Left ventricle myocardium inferior (tissue), 1 donor: ENCODE measurements around the gene CALCOCO1. TPM values are rescaled to one million over a fixed set of nuclear protein-coding genes. Genes with fewer than 3 reads are reported as not detected.
A peak's percentile ranks its signal among the peaks of the same experiment; 100 is the strongest.

Source experiments
- DNase-seq: peaks from one replicate; pipeline ENCODE4 v3.0.0-alpha.2; 2020
- H3K27ac ChIP-seq: fragments of 200-600 bp; replicated peaks from 2 replicates; pipeline ENCODE4 v1.8.0; 2021
- H3K27me3 ChIP-seq: fragments of 200-600 bp; 2 replicates; pipeline ENCODE4 v1.8.0; 2021; ENCODE audit warnings: low read depth
- H3K36me3 ChIP-seq: fragments of 200-600 bp; 2 replicates; pipeline ENCODE4 v1.8.0; 2021
- H3K4me1 ChIP-seq: fragments of 200-600 bp; 2 replicates; pipeline ENCODE4 v1.8.0; 2021
- H3K4me3 ChIP-seq: fragments of 200-600 bp; 2 replicates; pipeline ENCODE4 v1.8.0; 2021; ENCODE audit warnings: mild to moderate bottlenecking, moderate library complexity
- H3K9me3 ChIP-seq: fragments of 200-600 bp; replicated peaks from 2 replicates; pipeline ENCODE4 v1.8.0; 2021
- intact Hi-C: fragments of 100-400 bp; cut with micrococcal nuclease; formaldehyde crosslinking; loops from one replicate; pipeline ENCODE4 v1.11.0; 2022
- total RNA-seq: library from RNA; stranded (reverse); fragmentation: NEBNext Ultra II Directional; extraction: Animal tissue kit (Norgen Biotek cat#: 25700); gene quantifications from one replicate; pipeline ENCODE4 v1.2.1, GENCODE V29; 2021
- TF ChIP-seq, protein P1 (sequence below): fragments of 200-600 bp; IDR thresholded peaks from 2 replicates; pipeline ENCODE4 v1.8.0; 2021; ENCODE audit warnings: antibody characterized with exemption, mild to moderate bottlenecking, borderline replicate concordance
- donor health status: DM: no; HTN: yes; CAD: no; lungs with severe emphysema.

The CALCOCO1 gene
- total RNA-seq, 1 donor from 2014 or later = 201 TPM

DNA sequence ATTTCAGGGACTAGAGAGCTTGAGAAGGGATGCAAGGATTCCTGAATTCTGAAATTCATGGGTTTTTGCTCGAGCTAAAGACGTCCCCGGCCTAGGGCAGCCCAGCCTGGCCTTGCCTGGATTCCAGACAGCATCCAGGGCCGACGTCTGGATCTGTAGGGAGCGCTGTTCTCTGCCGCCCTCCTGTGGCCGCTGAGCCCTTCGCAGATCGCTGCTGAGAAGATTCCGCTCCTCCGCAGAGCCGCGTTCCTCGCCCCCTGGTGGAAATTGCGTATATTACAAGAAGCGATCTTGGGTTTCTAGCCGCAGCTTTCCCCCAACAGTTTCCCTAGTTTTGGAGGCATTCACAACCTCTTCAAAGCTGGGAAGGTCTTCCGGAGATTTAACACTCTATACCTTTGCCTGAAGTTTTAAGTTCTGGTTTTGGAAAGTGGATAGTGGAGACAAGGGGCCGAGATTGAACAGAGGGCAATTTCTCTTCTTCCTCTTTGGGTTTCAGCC, 19.4 kb upstream of the CALCOCO1 start:
- Histone ChIP-seq H3K4me1 (peaks cover 24% of the 10 kb centered on the region), H3K27me3 (peaks cover 79% of the 10 kb centered on the region), H3K4me3 (no peak overlapping the region), H3K27ac (no peak overlapping the region), H3K9me3 (no peaks in the 10 kb centered on the region), H3K36me3 (no peaks in the 10 kb centered on the region)
- TF ChIP-seq, protein P1, sequence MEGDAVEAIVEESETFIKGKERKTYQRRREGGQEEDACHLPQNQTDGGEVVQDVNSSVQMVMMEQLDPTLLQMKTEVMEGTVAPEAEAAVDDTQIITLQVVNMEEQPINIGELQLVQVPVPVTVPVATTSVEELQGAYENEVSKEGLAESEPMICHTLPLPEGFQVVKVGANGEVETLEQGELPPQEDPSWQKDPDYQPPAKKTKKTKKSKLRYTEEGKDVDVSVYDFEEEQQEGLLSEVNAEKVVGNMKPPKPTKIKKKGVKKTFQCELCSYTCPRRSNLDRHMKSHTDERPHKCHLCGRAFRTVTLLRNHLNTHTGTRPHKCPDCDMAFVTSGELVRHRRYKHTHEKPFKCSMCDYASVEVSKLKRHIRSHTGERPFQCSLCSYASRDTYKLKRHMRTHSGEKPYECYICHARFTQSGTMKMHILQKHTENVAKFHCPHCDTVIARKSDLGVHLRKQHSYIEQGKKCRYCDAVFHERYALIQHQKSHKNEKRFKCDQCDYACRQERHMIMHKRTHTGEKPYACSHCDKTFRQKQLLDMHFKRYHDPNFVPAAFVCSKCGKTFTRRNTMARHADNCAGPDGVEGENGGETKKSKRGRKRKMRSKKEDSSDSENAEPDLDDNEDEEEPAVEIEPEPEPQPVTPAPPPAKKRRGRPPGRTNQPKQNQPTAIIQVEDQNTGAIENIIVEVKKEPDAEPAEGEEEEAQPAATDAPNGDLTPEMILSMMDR = peak; percentile 100
- peak; percentile 93 for DNase-seq
- intact Hi-C loops = no loop called here

DNA sequence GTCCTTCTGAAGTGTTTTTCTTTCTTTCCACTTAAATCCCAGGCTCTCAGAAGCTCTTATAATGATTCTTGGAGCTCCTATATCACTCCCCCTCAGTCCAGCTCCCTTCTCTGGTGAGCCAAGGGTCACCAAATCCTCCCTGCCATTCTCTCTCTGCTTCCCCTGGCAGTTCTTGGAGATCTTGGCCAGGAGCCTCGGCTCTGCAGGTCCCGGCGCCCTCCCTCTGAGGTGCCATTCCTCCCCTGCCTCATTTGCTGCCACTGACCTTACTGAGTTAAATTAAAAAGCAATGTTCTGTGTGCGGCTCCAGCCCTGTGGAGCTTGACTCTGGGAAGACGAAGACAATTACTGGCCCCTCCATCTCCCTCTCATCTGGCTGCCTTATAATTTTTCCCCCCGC, 17.5 kb upstream of the CALCOCO1 start:
- H3K4me3 ChIP-seq = no peak overlapping the region
- H3K36me3 ChIP-seq = no peaks in the 10 kb centered on the region
- peaks cover 18% of the 10 kb centered on the region for H3K4me1 ChIP-seq
- DNase-seq = no peak
- TF ChIP-seq, protein P1 = no peak
- no peak overlapping the region for H3K27ac ChIP-seq
- intact Hi-C loops = no loop called here
- H3K9me3 ChIP-seq = no peaks in the 10 kb centered on the region
- peaks cover 79% of the 10 kb centered on the region for H3K27me3 ChIP-seq

DNA sequence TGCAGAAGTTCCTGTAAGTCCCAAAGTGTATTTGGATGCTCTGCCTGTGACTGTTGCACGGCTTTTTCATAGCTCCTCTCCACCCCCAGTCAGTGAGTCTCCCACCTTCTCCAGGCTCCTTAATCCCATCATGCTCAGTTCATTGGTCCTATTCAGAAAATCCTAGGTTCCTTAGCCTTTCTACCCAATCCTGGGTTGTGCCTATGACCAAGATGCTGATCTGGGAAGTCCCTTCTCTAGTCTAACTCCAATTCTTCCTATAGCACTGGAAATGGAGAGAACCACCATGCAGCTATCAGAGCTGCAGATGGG, 16.8 kb upstream of the CALCOCO1 start:
- Histone ChIP-seq H3K27me3 (peaks cover 79% of the 10 kb centered on the region), H3K27ac (no peak overlapping the region), H3K4me1 (peaks cover 24% of the 10 kb centered on the region), H3K4me3 (no peak overlapping the region), H3K36me3 (no peaks in the 10 kb centered on the region), H3K9me3 (no peaks in the 10 kb centered on the region)
- TF ChIP-seq, protein P1 = no peak
- DNase-seq = no peak
- intact Hi-C loops = no loop called here

DNA sequence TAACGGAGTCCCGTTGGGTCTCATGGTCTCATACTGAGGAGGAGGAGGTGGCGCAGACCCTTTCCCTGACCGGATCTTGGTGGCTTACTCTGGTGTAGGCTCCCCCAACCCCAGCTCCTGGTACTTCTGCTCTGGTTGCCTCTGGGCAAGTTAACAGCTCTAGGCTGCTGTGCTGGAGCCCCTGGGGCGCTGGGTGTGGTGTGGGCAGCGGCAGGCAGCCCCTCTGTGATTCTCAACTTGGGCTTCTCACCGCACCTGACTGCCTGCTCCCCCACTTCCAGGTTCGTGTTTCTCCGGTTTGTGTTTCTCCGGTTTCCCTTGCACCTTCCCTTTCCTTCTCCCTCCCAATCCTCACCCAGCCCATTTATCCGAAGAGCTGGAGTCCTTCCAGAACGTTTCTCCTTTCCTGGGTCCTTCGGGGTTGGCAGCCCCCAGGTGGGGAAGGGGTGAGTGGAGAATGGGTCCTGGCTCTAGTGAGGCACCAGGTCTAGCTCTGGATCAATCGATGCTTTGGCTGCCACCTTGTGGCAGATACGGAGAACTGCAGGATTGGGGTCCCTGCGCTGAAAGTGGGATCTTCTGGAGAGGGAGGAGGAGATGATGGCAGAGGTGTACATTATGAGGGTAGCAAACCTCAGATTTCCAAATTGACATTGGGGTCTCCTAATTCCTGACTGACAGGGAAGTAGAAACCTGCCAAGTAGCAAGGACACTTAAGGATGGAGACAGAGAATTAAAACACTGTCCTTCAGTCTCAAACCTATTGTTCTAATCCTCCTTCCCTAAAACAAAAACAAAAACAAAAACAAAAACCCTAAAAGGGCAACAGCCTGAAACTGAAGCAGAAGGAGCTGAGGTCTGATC, 16.2 kb upstream of the CALCOCO1 start:
- TF ChIP-seq, protein P1 = peak; percentile 96
- no peak for DNase-seq
- Histone ChIP-seq H3K4me3 (no peak overlapping the region), H3K4me1 (peaks cover 29% of the 10 kb centered on the region), H3K36me3 (no peaks in the 10 kb centered on the region), H3K9me3 (no peaks in the 10 kb centered on the region), H3K27ac (no peak overlapping the region), H3K27me3 (peaks cover 79% of the 10 kb centered on the region)
- intact Hi-C loops = loop anchor here (2.0 kb wide), 1 partner anchor 43 kb away; no protein-coding TSS in a partner anchor

DNA sequence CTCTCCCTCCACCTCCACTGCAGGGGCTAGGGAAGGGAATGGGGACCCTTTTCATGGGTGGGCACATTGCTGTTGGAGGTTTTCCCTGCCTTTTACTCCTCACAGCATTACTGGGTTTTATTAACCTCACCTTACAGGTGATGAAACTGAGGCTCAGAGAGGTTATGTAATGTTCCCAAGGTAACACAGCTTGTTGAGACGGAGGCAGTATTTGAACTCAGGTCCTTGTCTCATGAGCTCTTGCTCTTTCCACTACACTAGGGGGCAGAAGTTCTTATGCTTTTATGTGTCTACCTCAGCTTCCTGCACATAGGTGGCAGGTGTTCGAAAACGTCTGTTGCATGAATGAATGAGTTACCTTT, 12.9 kb upstream of the CALCOCO1 start:
- TF ChIP-seq, protein P1 = no peak
- no peaks in the 10 kb centered on the region for H3K9me3 ChIP-seq
- H3K4me3 ChIP-seq = peak overlapping the region; percentile 54
- intact Hi-C loops = no loop called here
- peaks cover 36% of the 10 kb centered on the region for H3K4me1 ChIP-seq
- no peaks in the 10 kb centered on the region for H3K36me3 ChIP-seq
- H3K27ac ChIP-seq = no peak overlapping the region
- no peak for DNase-seq
- peaks cover 96% of the 10 kb centered on the region for H3K27me3 ChIP-seq
